Activated naive CD8-positive, alpha-beta T cell treated with anti-CD3 and anti-CD28 coated beads, Interleukin-2, amount 10 ng/mL, durations not matched to agents 7 days and 5 days (primary cell): Measurements from ENCODE around the gene TGFA. TPM values are rescaled to one million over a fixed set of nuclear protein-coding genes. Genes with fewer than 3 reads are reported as not detected.
A peak's percentile ranks its signal among the peaks of the same experiment; 100 is the strongest.

Experiments used
- ATAC-seq: fragments of 150-1000 bp; cut with Tn5 transposase; one replicate; pipeline ENCODE4 v1.10.0; 2021; ENCODE audit warnings: low read depth, moderate library complexity
- POLR2A ChIA-PET: fragments of 350-600 bp; sonication (Branson Sonifier 250); formaldehyde crosslinking; loops from one replicate; lab custom pipeline; 2021; ENCODE audit warnings: antibody characterized with exemption; lab: Charles Lee
- DNase-seq: peaks from one replicate; pipeline ENCODE4 v3.0.0; 2021
- H3K27ac Mint-ChIP-seq: one replicate; pipeline ENCODE4 v1.8.0; 2022; ENCODE audit warnings: mild to moderate bottlenecking, mixed read lengths
- H3K27me3 Mint-ChIP-seq: one replicate; pipeline ENCODE4 v1.8.0; 2022; ENCODE audit warnings: mild to moderate bottlenecking, moderate library complexity, mixed read lengths
- H3K36me3 Mint-ChIP-seq: one replicate; pipeline ENCODE4 v1.8.0; 2021; ENCODE audit warnings: mild to moderate bottlenecking, mixed read lengths
- H3K4me1 Mint-ChIP-seq: one replicate; pipeline ENCODE4 v1.8.0; 2021; ENCODE audit warnings: mixed read lengths
- H3K4me3 Mint-ChIP-seq: one replicate; pipeline ENCODE4 v1.8.0; 2022; ENCODE audit warnings: mild to moderate bottlenecking, moderate library complexity, mixed read lengths
- H3K9me3 Mint-ChIP-seq: one replicate; pipeline ENCODE4 v1.8.0; 2021; ENCODE audit warnings: mixed read lengths
- total RNA-seq, 2 experiments: library from RNA; stranded (reverse); gene quantifications; one replicate each; pipeline ENCODE4 v1.2.3, GENCODE V29; 2021

The TGFA gene
- total RNA-seq, 2 experiments from 2014 or later = 0.86 to 1.0 TPM

- ATAC-seq = no peak
- Mint-ChIP-seq H3K27ac (no peak overlapping the region), H3K4me3 (no peak overlapping the region), H3K9me3 (peaks cover 1% of the 10 kb centered on the region), H3K27me3 (peaks cover 25% of the 10 kb centered on the region), H3K4me1 (peaks cover 1% of the 10 kb centered on the region), H3K36me3 (no peaks in the 10 kb centered on the region)
- POLR2A ChIA-PET = no interaction called here
- DNase-seq = no peak
Observed at GRCh38 chr2:70494293-70494886, 59.2 kb downstream of the TGFA start.

DNA sequence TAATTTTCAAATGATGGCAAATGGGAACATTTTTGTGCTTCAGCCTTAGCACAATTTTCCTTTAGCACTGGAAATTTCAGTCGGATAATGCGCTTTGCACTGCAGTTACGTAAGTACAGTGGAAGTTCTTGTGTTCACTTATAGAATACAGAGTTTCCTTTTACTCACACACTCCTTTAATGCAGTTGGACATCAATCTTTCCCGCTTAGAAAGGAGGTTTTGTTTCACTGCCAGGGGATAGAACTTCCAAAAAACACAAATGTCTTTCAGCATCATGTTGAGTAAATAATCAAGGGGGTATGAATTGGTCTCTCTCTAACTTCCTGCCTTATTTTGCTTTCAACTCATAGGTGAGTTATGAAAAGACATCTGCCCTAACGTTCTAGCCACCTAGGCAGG is 63.2 kb downstream of the TGFA start:
- H3K4me1 Mint-ChIP-seq = no peaks in the 10 kb centered on the region
- no peak overlapping the region for H3K27ac Mint-ChIP-seq
- POLR2A ChIA-PET = no interaction called here
- no peaks in the 10 kb centered on the region for H3K36me3 Mint-ChIP-seq
- H3K27me3 Mint-ChIP-seq = peaks cover 17% of the 10 kb centered on the region
- no peak overlapping the region for H3K4me3 Mint-ChIP-seq
- ATAC-seq (no peak), DNase-seq (no peak)
- no peaks in the 10 kb centered on the region for H3K9me3 Mint-ChIP-seq

DNA sequence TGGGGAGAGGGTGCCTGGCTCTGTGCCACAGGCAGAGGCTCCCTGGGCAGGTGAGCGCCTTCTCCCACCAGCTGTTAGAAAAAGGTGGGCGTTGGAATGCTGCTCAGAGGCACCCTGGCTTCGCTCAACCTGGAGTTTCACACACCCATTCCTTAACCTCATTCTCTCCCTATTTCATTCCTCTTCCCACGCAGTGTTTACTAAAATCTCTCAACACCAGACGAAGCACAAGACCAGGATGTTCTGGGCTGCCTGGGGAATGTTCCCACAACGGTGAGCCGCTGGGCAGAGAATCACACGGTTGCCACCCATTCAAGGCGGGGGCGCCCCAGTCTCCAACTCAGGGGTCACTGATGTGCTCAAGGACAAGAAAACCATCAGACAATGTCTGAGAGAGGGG is 64.5 kb downstream of the TGFA start:
- DNase-seq (no peak), ATAC-seq (no peak)
- Mint-ChIP-seq H3K9me3 (no peaks in the 10 kb centered on the region), H3K4me1 (no peaks in the 10 kb centered on the region), H3K27me3 (peaks cover 17% of the 10 kb centered on the region), H3K27ac (no peak overlapping the region), H3K36me3 (no peaks in the 10 kb centered on the region), H3K4me3 (no peak overlapping the region)
- POLR2A ChIA-PET = no interaction called here

DNA sequence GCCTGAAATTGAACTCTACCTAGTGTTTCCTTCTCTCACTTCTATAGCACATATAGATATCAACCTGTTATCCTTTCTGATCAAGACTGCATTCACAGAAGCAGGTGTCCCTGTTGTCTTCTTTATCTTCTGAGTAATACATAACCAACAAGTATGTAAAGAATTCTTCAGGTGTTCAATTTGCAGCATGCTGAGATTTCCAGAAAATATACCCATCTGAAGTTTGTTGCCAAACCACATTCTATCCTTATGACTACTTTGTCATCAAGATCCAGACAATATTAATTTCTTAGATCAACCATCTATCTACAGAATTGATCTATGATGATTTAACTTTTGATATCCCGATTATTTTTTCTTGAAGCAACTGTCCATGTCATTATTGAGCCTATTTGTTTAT is 69.5 kb downstream of the TGFA start:
- H3K27me3 Mint-ChIP-seq = peaks cover 9% of the 10 kb centered on the region
- peaks cover 5% of the 10 kb centered on the region for H3K9me3 Mint-ChIP-seq
- DNase-seq (no peak), ATAC-seq (no peak)
- H3K4me3 Mint-ChIP-seq = no peak overlapping the region
- H3K27ac Mint-ChIP-seq = no peak overlapping the region
- H3K36me3 Mint-ChIP-seq = peaks cover 3% of the 10 kb centered on the region
- H3K4me1 Mint-ChIP-seq = no peaks in the 10 kb centered on the region
- POLR2A ChIA-PET = no interaction called here

DNA sequence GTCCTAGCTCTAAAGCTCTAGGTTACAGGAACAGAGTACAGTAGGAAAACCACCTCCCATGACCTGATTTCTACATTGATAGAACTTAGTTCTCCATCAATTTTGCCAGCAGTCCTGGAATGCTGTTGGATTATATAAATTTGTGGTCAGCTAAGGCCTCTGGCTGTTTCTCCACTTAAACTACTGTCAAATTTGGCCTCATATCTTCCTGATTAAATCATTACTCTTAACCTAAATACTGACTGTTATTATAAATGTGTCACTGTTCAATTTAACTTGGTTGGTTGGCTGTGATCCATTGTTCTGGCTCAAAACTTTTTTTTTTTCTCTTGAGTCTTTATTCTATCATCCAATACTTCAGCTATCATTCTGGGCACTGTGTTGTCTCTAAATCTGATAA is 71.2 kb downstream of the TGFA start:
- no peak for DNase-seq
- POLR2A ChIA-PET = no interaction called here
- Mint-ChIP-seq H3K36me3 (peaks cover 3% of the 10 kb centered on the region), H3K4me3 (no peak overlapping the region), H3K4me1 (no peaks in the 10 kb centered on the region), H3K27ac (no peak overlapping the region), H3K9me3 (peaks cover 5% of the 10 kb centered on the region), H3K27me3 (peaks cover 5% of the 10 kb centered on the region)
- ATAC-seq = no peak

DNA sequence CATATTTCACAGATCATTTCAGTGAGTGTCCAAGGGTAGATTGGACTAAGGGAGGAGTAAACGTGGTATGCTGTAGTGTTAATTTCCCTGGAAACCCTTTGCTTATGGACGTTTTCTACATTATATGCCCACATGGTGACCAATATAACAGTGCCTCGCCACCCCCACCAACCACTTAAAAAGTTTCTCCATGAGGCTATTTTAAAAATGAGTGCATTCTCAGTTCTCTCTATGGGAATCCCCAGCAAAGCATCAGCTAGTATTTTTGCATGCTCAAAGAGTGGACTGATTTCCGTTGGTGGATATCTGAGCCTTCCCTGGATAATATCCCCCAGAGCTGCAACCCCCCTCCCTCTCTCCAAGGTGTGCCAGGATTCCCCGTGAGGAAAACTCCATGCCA is 73.2 kb downstream of the TGFA start:
- no peak overlapping the region for H3K27ac Mint-ChIP-seq
- DNase-seq = no peak
- no peaks in the 10 kb centered on the region for H3K27me3 Mint-ChIP-seq
- peaks cover 3% of the 10 kb centered on the region for H3K36me3 Mint-ChIP-seq
- no peaks in the 10 kb centered on the region for H3K4me1 Mint-ChIP-seq
- POLR2A ChIA-PET = no interaction called here
- no peak for ATAC-seq
- no peak overlapping the region for H3K4me3 Mint-ChIP-seq
- peaks cover 5% of the 10 kb centered on the region for H3K9me3 Mint-ChIP-seq

- no peak for DNase-seq
- Mint-ChIP-seq H3K27me3 (no peaks in the 10 kb centered on the region), H3K27ac (no peak overlapping the region), H3K4me3 (no peak overlapping the region), H3K4me1 (peaks cover 5% of the 10 kb centered on the region), H3K9me3 (peaks cover 5% of the 10 kb centered on the region), H3K36me3 (peaks cover 3% of the 10 kb centered on the region)
- POLR2A ChIA-PET = no interaction called here
- no peak for ATAC-seq
Observed at GRCh38 chr2:70479816-70480215, 73.8 kb downstream of the TGFA start.

- no peak for DNase-seq
- H3K4me1 Mint-ChIP-seq = peaks cover 21% of the 10 kb centered on the region
Observed at GRCh38 chr2:70477441-70477844, 76.2 kb downstream of the TGFA start.

GRCh38 chr2:70475266-70475665 is 78.4 kb downstream of the TGFA start:
- H3K4me3 Mint-ChIP-seq = peak overlapping the region; percentile 31
- no peak for DNase-seq
- ATAC-seq = peak; percentile 72
- peaks cover 2% of the 10 kb centered on the region for H3K27me3 Mint-ChIP-seq
- POLR2A ChIA-PET = no interaction called here
- peaks cover 26% of the 10 kb centered on the region for H3K4me1 Mint-ChIP-seq
- H3K27ac Mint-ChIP-seq = peak overlapping the region; percentile 70
- H3K9me3 Mint-ChIP-seq = no peaks in the 10 kb centered on the region
- peaks cover 4% of the 10 kb centered on the region for H3K36me3 Mint-ChIP-seq

More at GRCh38 chr2:70477441-70477844, 76.2 kb downstream of the TGFA start:
- Mint-ChIP-seq H3K4me3 (no peak overlapping the region), H3K9me3 (peaks cover 5% of the 10 kb centered on the region), H3K27me3 (no peaks in the 10 kb centered on the region), H3K27ac (no peak overlapping the region), H3K36me3 (peaks cover 7% of the 10 kb centered on the region)
- POLR2A ChIA-PET = no interaction called here
- no peak for ATAC-seq

GRCh38 chr2:70474256-70474848 is 79.3 kb downstream of the TGFA start:
- Mint-ChIP-seq H3K36me3 (peaks cover 4% of the 10 kb centered on the region), H3K4me1 (peaks cover 30% of the 10 kb centered on the region), H3K27ac (no peak overlapping the region), H3K27me3 (peaks cover 2% of the 10 kb centered on the region), H3K4me3 (no peak overlapping the region), H3K9me3 (no peaks in the 10 kb centered on the region)
- DNase-seq = no peak
- no peak for ATAC-seq
- POLR2A ChIA-PET = no interaction called here

DNA sequence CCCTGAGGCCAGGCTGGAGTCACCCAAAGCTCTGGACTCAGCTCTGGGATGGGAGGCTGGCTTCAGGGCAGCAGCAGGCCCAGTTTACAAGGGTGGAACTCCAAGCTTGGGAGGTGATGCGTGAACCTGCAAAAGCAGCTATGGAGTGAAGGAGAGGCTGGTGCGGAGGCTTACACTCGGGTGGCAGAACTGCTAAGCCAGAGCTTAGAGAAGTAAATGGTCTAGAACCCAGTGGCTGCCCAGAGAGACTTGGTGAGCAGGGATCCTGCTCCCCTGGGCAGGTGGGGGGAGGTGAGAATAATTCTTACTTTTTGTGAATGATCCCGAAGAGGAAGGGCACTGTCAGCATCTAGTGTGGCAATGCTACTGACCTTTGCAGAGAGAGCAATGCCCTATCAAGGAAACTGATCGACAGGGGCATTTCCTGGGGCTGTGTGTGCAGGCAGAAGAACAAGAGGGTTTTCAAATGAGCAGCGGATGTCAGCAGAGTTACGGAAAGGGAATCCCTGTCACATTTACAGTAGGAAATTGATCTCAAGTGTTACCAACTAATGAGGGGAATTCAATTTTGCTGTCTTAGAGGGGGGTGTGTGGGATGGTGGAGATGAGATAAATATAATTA is 80.4 kb downstream of the TGFA start:
- peak; percentile 43 for ATAC-seq
- peaks cover 30% of the 10 kb centered on the region for H3K4me1 Mint-ChIP-seq
- H3K27me3 Mint-ChIP-seq = peaks cover 2% of the 10 kb centered on the region
- H3K4me3 Mint-ChIP-seq = peak overlapping the region; percentile 3
- POLR2A ChIA-PET = interaction anchor here (1.5 kb wide), 1 partner anchor 32 kb away, joined by 4 read pairs; no protein-coding TSS in a partner anchor
- H3K27ac Mint-ChIP-seq = peak overlapping the region; percentile 3
- H3K9me3 Mint-ChIP-seq = no peaks in the 10 kb centered on the region
- peaks cover 4% of the 10 kb centered on the region for H3K36me3 Mint-ChIP-seq
- DNase-seq = no peak

- no peak for ATAC-seq
- peaks cover 30% of the 10 kb centered on the region for H3K4me1 Mint-ChIP-seq
- POLR2A ChIA-PET = interaction anchor here (1.5 kb wide), 1 partner anchor 32 kb away, joined by 4 read pairs; no protein-coding TSS in a partner anchor
- no peak overlapping the region for H3K4me3 Mint-ChIP-seq
- no peaks in the 10 kb centered on the region for H3K9me3 Mint-ChIP-seq
- H3K36me3 Mint-ChIP-seq = peaks cover 4% of the 10 kb centered on the region
- H3K27ac Mint-ChIP-seq = no peak overlapping the region
- DNase-seq = no peak
- H3K27me3 Mint-ChIP-seq = peaks cover 2% of the 10 kb centered on the region
Observed at GRCh38 chr2:70472221-70472890, 81.3 kb downstream of the TGFA start.

DNA sequence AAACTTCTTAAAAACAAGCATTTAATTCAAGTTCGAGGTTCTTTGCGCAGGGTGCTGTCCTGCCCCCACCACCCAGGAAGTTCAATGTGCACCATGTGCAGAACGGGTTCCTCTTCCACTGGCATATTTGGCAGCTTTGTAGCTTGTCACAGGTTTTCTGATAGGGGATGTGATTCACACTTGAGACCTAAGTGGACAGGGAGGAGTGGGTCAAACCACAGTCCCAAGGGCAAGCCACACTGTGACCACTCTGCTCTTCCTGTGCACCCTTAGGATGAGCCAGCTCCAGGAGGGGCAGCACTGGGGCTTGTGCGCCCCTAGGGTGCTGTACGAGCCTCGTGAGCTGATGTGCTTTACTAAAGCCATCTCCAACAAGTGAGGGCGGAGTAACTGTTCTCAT is 82.5 kb downstream of the TGFA start:
- POLR2A ChIA-PET = no interaction called here
- DNase-seq (no peak), ATAC-seq (no peak)
- no peaks in the 10 kb centered on the region for H3K9me3 Mint-ChIP-seq
- H3K4me1 Mint-ChIP-seq = peaks cover 30% of the 10 kb centered on the region
- peaks cover 6% of the 10 kb centered on the region for H3K27me3 Mint-ChIP-seq
- H3K4me3 Mint-ChIP-seq = no peak overlapping the region
- H3K27ac Mint-ChIP-seq = no peak overlapping the region
- H3K36me3 Mint-ChIP-seq = peaks cover 4% of the 10 kb centered on the region
